Measurements from ENCODE around the gene LZTS2. TPM values are rescaled to one million over a fixed set of nuclear protein-coding genes. Genes with fewer than 3 reads are reported as not detected.

The LZTS2 gene
- total RNA-seq, 1 experiment from 2014 or later: 93.0 TPM

DNA sequence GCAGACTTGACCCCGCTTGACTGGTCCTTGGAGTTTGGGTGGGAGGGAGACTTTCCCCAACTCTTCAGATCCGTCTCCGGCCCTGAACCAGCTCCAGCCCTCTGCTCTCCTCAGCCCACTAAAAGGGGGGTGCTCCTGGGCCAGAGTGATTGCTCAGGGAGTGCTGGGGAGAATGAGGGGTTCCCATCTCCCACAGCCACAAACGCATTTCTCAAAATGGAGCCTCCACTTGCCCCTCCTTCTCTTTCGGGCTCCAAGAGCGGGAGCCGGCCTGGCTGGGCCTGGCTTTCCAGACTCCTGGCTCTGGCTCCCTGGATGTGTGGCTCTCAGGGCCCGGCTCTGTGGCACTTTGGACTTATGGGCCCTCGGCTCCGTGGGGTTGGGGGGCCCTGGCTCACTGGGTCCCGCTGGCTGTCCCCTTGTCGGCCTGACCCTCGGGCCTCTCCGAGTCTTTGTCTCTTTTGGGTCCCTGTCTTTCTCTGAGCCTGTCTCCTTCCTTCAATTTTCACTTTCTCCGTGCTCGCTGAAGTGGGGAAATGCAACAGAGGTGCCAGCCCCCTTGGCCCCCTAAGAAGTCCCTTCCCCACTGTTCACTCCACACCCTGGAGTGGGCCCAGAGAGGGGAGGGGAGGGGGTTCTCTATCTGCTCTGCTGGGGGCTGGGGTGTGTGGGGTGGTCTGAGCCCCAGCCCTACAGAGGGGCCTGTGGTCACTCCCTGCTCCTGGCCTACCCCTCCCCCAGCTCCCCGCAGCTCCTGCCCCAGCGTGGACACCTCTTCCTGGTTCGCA lies 713 bp downstream of the LZTS2 start:
- POLR2A ChIA-PET: no interaction called here
- CTCF ChIA-PET: interaction anchor here (0.9 to 8.3 kb wide), 5 partner anchors 9 to 55 kb away, joined by 3 to 118 read pairs (median 23); no protein-coding TSS in a partner anchor
- no peak for DNase-seq (ENCODE audit: low read depth, low spot score)

GRCh38 chr10:101000915-101001658 lies 1.5 kb downstream of the LZTS2 start:
- Histone ChIP-seq H4K20me1 (ENCODE audit: insufficient read depth) (no peaks in the 10 kb centered on the region), H3K4me1 (ENCODE audit: control insufficient read depth in 1 of 2, insufficient read depth in 2 of 2, low read length in 2 of 2) (peaks cover 21 to 39% of the 10 kb centered on the region in 2 experiments), H3K9ac (ENCODE audit: low read length) (peak overlapping the region; percentile 94), H3K27ac (ENCODE audit: low read depth, low read length) (peak overlapping the region; percentile 87), H3K79me2 (ENCODE audit: insufficient read depth, low read length) (peaks cover 48% of the 10 kb centered on the region), H2AFZ (ENCODE audit: low read depth, low read length, poor library complexity, severe bottlenecking) (no peak overlapping the region), H3K4me3 (replicated peaks in 1 of 2; ENCODE audit: low read depth in 1 of 2, low read length in 2 of 2) (peak overlapping the region; percentile 88 to 92), H3K4me2 (ENCODE audit: low read length) (peak overlapping the region; percentile 96), H3K9me3 (ENCODE audit: control insufficient read depth in 1 of 2, insufficient read depth in 1 of 2, low read depth in 1 of 2, low read length in 2 of 2) (no peaks in the 10 kb centered on the region), H3K36me3 (ENCODE audit: control insufficient read depth in 1 of 2, insufficient read depth in 2 of 2, low read length in 2 of 2) (peaks cover 11 to 12% of the 10 kb centered on the region in 2 experiments; a peak in 3 of 4 replicates), H3K27me3 (ENCODE audit: insufficient read depth, low read length) (no peaks in the 10 kb centered on the region), H3K9me2 (ENCODE audit: insufficient read depth) (no peaks in the 10 kb centered on the region)
- no TSS peak for BruUV-seq (replicated peaks)
- intact Hi-C loops (cut with micrococcal nuclease): no loop called here
- DNase-seq (ENCODE audit: low read depth, low spot score) (no peak), ATAC-seq (no peak)
- ChIA-PET POLR2A (no interaction called here), RAD21 (ENCODE audit: low non-redundant PET in 1 of 2, low total read pairs in 2 of 2, uncharacterized antibody in 2 of 2, unreplicated experiment in 2 of 2) (no interaction called here), CTCF (interaction anchor here (0.6 to 8.3 kb wide), 4 partner anchors 8 to 54 kb away, joined by 3 to 118 read pairs (median 3); no protein-coding TSS in a partner anchor)
- TF ChIP-seq EZH2 (IDR thresholded peaks at IDR 0.05) (no peak), ELF1 (IDR thresholded peaks at IDR 0.05; ENCODE audit: borderline replicate concordance, low read depth) (no peak), SRF (IDR thresholded peaks at IDR 0.05; ENCODE audit: low read depth) (no peak), ZNF274 (IDR thresholded peaks at IDR 0.05; ENCODE audit: low read depth, low read length) (no peak), YY1 (IDR thresholded peaks at IDR 0.05; ENCODE audit: extremely low read depth, insufficient replicate concordance, low read depth, low read length) (no peak), CBX3 (IDR thresholded peaks at IDR 0.05; ENCODE audit: low read depth) (no peak), SIN3A (IDR thresholded peaks at IDR 0.05; ENCODE audit: low read depth) (no peak)
- TF ChIP-seq, protein P1, sequence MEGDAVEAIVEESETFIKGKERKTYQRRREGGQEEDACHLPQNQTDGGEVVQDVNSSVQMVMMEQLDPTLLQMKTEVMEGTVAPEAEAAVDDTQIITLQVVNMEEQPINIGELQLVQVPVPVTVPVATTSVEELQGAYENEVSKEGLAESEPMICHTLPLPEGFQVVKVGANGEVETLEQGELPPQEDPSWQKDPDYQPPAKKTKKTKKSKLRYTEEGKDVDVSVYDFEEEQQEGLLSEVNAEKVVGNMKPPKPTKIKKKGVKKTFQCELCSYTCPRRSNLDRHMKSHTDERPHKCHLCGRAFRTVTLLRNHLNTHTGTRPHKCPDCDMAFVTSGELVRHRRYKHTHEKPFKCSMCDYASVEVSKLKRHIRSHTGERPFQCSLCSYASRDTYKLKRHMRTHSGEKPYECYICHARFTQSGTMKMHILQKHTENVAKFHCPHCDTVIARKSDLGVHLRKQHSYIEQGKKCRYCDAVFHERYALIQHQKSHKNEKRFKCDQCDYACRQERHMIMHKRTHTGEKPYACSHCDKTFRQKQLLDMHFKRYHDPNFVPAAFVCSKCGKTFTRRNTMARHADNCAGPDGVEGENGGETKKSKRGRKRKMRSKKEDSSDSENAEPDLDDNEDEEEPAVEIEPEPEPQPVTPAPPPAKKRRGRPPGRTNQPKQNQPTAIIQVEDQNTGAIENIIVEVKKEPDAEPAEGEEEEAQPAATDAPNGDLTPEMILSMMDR (IDR thresholded peaks at IDR 0.05 in 2 of 3, conservative IDR thresholded peaks at IDR 0.05 in 1 of 3; ENCODE audit: borderline replicate concordance in 1 of 3, insufficient read depth in 1 of 3, low read depth in 2 of 3, low read length in 2 of 3): no peak
- TF ChIP-seq, protein P2, sequence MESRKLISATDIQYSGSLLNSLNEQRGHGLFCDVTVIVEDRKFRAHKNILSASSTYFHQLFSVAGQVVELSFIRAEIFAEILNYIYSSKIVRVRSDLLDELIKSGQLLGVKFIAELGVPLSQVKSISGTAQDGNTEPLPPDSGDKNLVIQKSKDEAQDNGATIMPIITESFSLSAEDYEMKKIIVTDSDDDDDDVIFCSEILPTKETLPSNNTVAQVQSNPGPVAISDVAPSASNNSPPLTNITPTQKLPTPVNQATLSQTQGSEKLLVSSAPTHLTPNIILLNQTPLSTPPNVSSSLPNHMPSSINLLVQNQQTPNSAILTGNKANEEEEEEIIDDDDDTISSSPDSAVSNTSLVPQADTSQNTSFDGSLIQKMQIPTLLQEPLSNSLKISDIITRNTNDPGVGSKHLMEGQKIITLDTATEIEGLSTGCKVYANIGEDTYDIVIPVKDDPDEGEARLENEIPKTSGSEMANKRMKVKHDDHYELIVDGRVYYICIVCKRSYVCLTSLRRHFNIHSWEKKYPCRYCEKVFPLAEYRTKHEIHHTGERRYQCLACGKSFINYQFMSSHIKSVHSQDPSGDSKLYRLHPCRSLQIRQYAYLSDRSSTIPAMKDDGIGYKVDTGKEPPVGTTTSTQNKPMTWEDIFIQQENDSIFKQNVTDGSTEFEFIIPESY (IDR thresholded peaks at IDR 0.05; ENCODE audit: extremely low read depth, insufficient replicate concordance, low read length): no peak

More for the DNA sequence above, 713 bp downstream of the LZTS2 start:
- peaks cover 4 to 7% of the 10 kb centered on the region in 2 experiments; a peak in 2 of 4 replicates for H3K36me3 ChIP-seq (ENCODE audit: control insufficient read depth in 1 of 2, insufficient read depth in 2 of 2, low read length in 2 of 2)
- TSS peak; percentile 30 for BruUV-seq (replicated peaks)
- H3K27me3 ChIP-seq (ENCODE audit: insufficient read depth, low read length): no peaks in the 10 kb centered on the region
- H3K9ac ChIP-seq (ENCODE audit: low read length): peak overlapping the region; percentile 94
- H3K9me2 ChIP-seq (ENCODE audit: insufficient read depth): no peaks in the 10 kb centered on the region
- H3K27ac ChIP-seq (ENCODE audit: low read depth, low read length): peak overlapping the region; percentile 87
- no peaks in the 10 kb centered on the region for H4K20me1 ChIP-seq (ENCODE audit: insufficient read depth)
- H3K9me3 ChIP-seq (ENCODE audit: control insufficient read depth in 1 of 2, insufficient read depth in 1 of 2, low read depth in 1 of 2, low read length in 2 of 2): no peaks in the 10 kb centered on the region
- TF ChIP-seq POLR2AphosphoS5 (IDR thresholded peaks at IDR 0.05; ENCODE audit: low read depth, low read length): peak; percentile 16; the same call in 1 of the 2 replicates
- TF ChIP-seq TCF7L2 (IDR thresholded peaks at IDR 0.05; ENCODE audit: borderline replicate concordance, extremely low read depth, insufficient read depth, insufficient read length): no peak
- TF ChIP-seq JUND (IDR thresholded peaks at IDR 0.05): no peak
- TF ChIP-seq POLR2A (IDR thresholded peaks at IDR 0.05; ENCODE audit: borderline replicate concordance, extremely low read depth, insufficient read depth, insufficient read length): peak; percentile 22
- no peak for TF ChIP-seq SP1 (IDR thresholded peaks at IDR 0.05; ENCODE audit: low read depth)
- no peak for TF ChIP-seq ZFX (IDR thresholded peaks at IDR 0.05)
- peak; percentile 5 for TF ChIP-seq YY1 (IDR thresholded peaks at IDR 0.05; ENCODE audit: extremely low read depth, insufficient replicate concordance, low read depth, low read length)
- no peak for TF ChIP-seq ELF1 (IDR thresholded peaks at IDR 0.05; ENCODE audit: borderline replicate concordance, low read depth)
- no peak for TF ChIP-seq RAD21 (IDR thresholded peaks at IDR 0.05; ENCODE audit: low read depth)
- ATAC-seq: no peak
- H2AFZ ChIP-seq (ENCODE audit: low read depth, low read length, poor library complexity, severe bottlenecking): no peak overlapping the region
- H3K4me2 ChIP-seq (ENCODE audit: low read length): peak overlapping the region; percentile 96
- H3K4me1 ChIP-seq (ENCODE audit: control insufficient read depth in 1 of 2, insufficient read depth in 2 of 2, low read length in 2 of 2): peaks cover 21 to 47% of the 10 kb centered on the region in 2 experiments
- intact Hi-C loops (cut with micrococcal nuclease): no loop called here
- H3K79me2 ChIP-seq (ENCODE audit: insufficient read depth, low read length): peaks cover 48% of the 10 kb centered on the region
- RAD21 ChIA-PET (ENCODE audit: low non-redundant PET in 1 of 2, low total read pairs in 2 of 2, uncharacterized antibody in 2 of 2, unreplicated experiment in 2 of 2): interaction anchor here in 1 of 2 experiments (0.9 kb wide), 1 partner anchor 14 kb away, joined by 5 read pairs; no protein-coding TSS in a partner anchor
- peak overlapping the region; percentile 88 to 92 for H3K4me3 ChIP-seq (replicated peaks in 1 of 2; ENCODE audit: low read depth in 1 of 2, low read length in 2 of 2)
